CD4-positive, alpha-beta T cell treated with Interleukin-4 for 1 hour (primary cell): Measurements from ENCODE around the gene CD300LF.

Experiments
- DNase-seq, 2 donors: peaks; one replicate each; pipeline ENCODE4 v3.0.0-alpha.2; 2020 to 2022

The CD300LF gene

GRCh38 chr17:74729368-74729767 is 16.6 kb upstream of the CD300LF start:
- no peak for DNase-seq

DNA sequence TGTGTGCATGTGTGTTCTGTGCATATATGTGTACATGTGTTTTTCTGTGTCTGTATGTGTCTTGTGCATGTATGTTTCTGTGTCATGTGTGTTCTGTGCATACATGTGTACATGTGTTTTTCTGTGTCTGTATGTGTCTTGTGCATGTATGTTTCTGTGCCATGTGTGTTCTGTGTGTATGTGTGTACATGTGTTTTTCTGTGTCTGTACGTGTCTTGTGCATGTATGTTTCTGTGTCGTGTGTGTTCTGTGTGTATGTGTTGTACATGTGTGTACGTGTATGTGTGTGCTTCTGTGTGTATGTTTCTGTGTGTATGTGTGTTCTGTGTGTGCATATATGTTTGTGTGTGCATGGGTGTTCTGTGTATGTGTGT is 16.0 kb upstream of the CD300LF start:
- no peak for DNase-seq

GRCh38 chr17:74728033-74728701 is 15.4 kb upstream of the CD300LF start:
- no peak for DNase-seq

- DNase-seq = no peak
Observed at GRCh38 chr17:74725111-74725510, 12.4 kb upstream of the CD300LF start.

DNA sequence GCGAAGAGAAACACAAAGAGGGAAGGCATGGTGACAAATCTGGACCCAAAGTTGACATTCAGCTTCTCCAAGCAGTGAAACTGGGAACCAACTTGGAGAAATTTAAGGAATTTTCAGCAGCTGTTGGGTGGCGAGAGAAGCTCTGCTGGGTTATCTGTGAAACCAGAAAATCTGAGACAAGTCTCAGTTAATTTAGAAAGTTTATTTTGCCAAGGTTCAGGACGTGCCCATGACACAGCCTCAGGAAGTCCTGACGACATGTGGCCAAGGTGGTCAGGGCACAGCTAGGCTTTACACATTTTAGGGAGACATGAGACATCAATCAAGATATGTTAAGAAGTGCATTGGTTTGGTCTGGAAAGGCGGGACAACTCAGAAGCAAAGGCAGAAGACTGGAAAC is 11.2 kb upstream of the CD300LF start:
- DNase-seq = no peak

GRCh38 chr17:74722782-74723181 is 10.1 kb upstream of the CD300LF start:
- DNase-seq = no peak

DNA sequence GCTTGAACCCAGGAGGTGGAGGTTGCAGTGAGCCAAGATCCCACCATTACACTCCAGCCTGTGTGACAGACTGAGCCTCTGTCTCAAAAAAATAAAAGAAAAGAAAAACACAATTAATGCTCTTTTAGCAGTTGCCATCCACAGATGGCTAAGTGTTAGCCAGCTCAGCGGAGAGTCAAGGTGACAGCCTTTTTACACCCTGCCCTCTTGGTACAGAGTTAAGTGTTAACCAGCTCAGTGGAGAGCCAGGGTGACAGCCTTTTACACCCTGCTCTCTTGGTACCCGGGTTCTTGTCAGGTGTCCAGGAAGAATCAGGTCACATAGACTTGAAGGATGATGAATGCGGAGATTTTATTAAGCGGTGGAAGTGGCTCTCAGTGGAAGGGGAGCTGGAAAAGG is 7.8 kb upstream of the CD300LF start:
- no peak for DNase-seq

GRCh38 chr17:74715144-74715543 is 2.4 kb upstream of the CD300LF start:
- no peak for DNase-seq

DNA sequence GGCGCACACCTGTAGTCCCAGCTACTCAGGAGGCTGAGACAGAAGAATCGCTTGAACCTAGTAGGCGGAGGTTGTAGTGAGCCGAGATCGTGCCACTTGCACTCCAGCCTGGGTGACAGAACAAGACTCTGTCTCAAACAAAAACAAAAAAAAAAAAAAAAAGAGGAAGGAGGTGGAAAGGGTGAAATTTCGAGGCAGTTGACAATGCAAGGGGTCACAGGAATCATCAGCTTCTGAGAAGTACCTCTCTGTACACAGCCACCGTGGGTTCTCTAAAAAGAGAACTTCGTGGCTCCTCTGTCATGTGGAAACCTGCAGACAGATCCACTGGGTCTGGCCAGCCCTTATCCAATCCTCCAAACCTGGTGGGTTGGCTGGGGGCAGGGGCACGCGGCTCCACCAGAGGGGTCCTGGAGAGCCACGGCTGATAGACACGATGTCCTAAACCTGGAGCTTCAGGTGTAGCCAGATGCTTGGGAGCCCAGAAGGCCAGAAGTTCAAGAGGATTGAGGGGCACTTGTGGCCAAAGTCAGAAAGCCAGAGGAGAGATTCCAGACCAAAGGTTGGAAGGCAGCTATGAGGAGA is 540 bp upstream of the CD300LF start:
- peak in 1 of 2 donors; percentile 25 for DNase-seq

- DNase-seq = no peak
Observed at GRCh38 chr17:74712301-74712700, 422 bp downstream of the CD300LF start.

GRCh38 chr17:74711058-74711824 is 1.5 kb downstream of the CD300LF start:
- DNase-seq = no peak

- DNase-seq = no peak
Observed at GRCh38 chr17:74704544-74704943, 8.2 kb downstream of the CD300LF start.

DNA sequence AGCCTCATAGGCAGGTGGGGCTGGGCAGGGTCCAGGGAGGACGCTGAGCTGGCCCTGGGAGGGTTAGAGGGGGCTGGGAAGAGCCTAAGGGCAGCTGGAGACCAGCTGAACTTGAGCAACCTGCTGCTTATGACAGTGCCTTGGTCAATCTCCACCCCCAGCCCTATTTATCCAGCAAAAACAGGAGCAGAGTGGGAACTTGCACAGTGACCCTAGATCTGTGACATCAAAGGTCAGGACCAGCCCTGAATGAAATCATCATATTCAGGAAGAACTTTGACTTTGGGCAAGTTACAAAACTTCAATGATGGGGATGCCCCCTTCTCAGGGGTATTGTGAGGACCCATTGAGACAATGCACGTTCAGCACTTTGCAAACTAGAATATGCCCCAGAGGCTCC is 9.4 kb downstream of the CD300LF start:
- DNase-seq = no peak

DNA sequence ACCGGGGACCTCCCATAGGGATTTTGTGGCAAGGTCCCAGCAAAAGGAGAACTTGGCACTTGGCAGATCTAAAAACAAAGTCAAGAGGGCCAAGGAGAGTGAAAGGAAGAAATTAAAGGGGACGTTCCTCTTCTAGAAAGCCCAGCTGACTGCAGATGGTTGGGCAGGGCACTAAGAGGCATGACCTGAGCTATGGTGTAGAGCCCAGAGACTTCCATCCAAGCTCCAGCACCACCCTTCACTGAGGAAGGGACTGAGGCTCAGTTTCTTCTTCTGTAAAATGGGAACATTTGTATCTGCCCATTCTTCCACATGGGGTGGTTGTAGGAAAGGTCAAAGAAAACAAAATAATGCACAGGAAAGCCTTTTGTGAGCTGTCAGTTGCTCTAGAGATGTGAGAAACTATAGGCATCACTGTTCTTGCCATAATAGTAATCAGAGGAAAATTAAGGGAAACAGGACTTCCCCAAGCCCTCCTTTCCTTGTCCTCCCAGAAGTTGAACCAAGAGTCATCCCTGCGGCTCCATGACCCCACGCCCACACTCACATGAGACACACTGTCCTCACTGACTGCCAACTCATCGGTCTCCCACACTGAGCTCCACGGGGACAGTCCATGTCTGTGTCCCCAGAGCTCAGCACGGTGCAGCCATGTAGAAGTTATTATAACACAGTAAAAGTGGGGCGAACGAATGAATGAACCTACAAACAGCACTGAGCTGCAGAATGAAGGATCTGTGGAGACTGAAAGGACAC is 10.4 kb downstream of the CD300LF start:
- DNase-seq = no peak

- no peak for DNase-seq
Observed at GRCh38 chr17:74699236-74699635, 13.5 kb downstream of the CD300LF start.

DNA sequence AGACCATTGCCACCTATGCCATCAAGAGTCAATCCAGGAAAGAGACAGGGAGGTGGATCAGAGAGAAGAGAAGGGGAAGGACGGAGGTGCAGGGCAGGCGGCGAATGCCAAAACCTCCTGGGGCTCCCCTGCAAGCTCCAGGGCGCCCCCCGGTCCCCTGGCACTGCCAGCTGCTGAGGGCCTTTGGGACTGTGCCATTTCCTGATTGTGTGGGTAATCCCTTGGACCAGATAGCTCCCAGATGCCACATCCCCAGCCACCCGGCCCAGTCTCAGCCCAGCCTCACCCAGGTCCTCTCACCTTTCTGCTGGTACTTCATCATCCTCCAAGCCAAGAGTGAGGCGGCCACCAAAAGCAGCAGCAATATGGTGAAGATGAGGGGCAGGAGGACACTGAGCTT is 14.7 kb downstream of the CD300LF start:
- DNase-seq = no peak

DNA sequence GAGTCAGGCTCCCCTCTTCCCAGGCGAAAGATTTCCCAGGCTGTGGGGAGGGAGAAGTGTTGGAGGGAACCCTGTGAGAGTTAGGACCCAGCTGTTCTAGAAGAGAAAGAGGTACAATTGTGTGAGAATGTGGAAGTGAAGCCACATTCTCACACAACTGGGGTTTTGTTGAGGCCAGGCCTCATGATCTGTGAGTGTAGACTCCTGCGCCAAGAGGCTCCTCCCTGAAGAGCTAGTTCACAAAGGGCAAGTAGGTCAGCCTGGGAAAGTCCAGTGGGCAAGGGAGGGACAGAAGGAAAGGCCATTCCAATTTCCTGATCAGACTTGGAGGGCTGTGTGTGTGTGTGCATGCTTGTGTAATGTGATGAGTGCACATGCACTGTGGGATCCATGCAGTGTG is 15.2 kb downstream of the CD300LF start:
- no peak for DNase-seq

GRCh38 chr17:74695629-74696028 is 17.1 kb downstream of the CD300LF start:
- no peak for DNase-seq

- no peak for DNase-seq
Observed at GRCh38 chr17:74694081-74694480, 18.6 kb downstream of the CD300LF start.

DNA sequence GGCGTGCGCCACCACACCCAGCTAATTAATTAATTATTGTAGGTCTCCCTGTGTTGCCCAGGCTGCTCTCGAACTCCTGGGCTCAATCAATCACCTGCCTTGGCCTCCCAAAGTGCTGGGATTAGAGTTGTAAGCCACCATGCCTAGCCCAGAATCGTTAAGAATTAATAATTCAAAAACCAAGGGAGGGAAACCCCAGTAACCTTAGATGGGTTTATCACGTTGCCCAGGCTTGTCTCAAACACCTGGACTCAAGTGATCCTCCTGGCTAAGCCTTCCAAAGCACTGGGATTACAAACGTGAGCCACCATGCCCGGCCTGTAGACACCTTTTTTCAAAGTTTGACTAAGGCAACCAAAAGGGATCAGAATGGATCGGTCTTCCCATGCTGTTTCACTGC is 21.6 kb downstream of the CD300LF start:
- no peak for DNase-seq

- peak; percentile 19 to 69 for DNase-seq
Observed at GRCh38 chr17:74690409-74690825, 22.3 kb downstream of the CD300LF start.

DNA sequence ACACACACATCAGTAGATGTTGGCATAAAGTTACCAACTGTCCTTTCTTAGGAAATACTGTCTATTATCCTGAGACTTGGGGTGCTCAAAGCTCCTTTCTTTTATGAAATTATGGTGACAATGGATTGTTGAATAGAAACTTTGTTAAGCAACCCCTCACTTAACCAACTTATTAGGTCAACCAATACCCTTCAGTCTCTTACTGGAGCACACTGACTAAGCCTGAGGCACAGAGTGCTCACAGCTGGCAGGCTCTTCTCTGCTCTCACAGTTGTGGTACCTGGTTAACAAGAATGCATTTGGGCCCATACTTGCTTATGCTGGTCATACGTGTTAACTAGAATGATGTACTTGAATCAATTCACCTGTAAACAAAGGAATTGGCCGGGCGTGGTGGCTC is 24.8 kb downstream of the CD300LF start:
- no peak for DNase-seq

- peak; percentile 22 to 62 for DNase-seq
Observed at GRCh38 chr17:74686761-74687160, 26.0 kb downstream of the CD300LF start.
